Measurements from ENCODE around the gene COPS7A.

Gene COPS7A

GRCh38 chr12:6759741-6760140, 35.9 kb downstream of the COPS7A start:
- Histone ChIP-seq H3K9ac (ENCODE audit: low read length) (no peak overlapping the region), H3K9me3 (replicated peaks; ENCODE audit: insufficient read depth, low read length) (no peaks in the 10 kb centered on the region), H3K36me3 (replicated peaks; ENCODE audit: insufficient read depth, low read length) (no peaks in the 10 kb centered on the region), H3K79me2 (ENCODE audit: low read length) (no peaks in the 10 kb centered on the region), H4K20me1 (ENCODE audit: insufficient read depth, low read length) (no peaks in the 10 kb centered on the region), H3K4me3 (ENCODE audit: low read length) (no peak overlapping the region), H3K9me2 (replicated peaks; ENCODE audit: insufficient read depth, low read length) (no peaks in the 10 kb centered on the region), H3K27ac (ENCODE audit: low read length) (no peak overlapping the region), H3K4me1 (ENCODE audit: low read length) (peaks cover 18% of the 10 kb centered on the region), H3K27me3 (replicated peaks; ENCODE audit: insufficient read depth, low read length) (peaks cover 2% of the 10 kb centered on the region; the same call in 1 of the 2 replicates), H3F3A (ENCODE audit: insufficient read depth, low read length) (peaks cover 4% of the 10 kb centered on the region; the same call in 1 of the 2 replicates), H2AFZ (ENCODE audit: low read length) (no peak overlapping the region), H3K4me2 (ENCODE audit: low read depth, low read length) (no peak overlapping the region)
- TF ChIP-seq EZH2 (optimal IDR thresholded peaks at IDR 0.05; ENCODE audit: low read depth, low read length), result no peak
- TF ChIP-seq EZH2phosphoT487 (IDR thresholded peaks at IDR 0.05; ENCODE audit: low read length), result no peak
- TF ChIP-seq CTCF (IDR thresholded peaks at IDR 0.05; ENCODE audit: low read length), result no peak
- DNase-seq, result no peak

GRCh38 chr12:6763380-6763779, 39.5 kb downstream of the COPS7A start:
- Histone ChIP-seq H3K79me2 (ENCODE audit: low read length) (no peaks in the 10 kb centered on the region), H3F3A (ENCODE audit: insufficient read depth, low read length) (peaks cover 13% of the 10 kb centered on the region; the same call in 1 of the 2 replicates), H2AFZ (ENCODE audit: low read length) (no peak overlapping the region), H3K9me2 (replicated peaks; ENCODE audit: insufficient read depth, low read length) (no peaks in the 10 kb centered on the region), H3K9me3 (replicated peaks; ENCODE audit: insufficient read depth, low read length) (no peaks in the 10 kb centered on the region), H3K4me2 (ENCODE audit: low read depth, low read length) (peak overlapping the region; percentile 70; the same call in 1 of the 2 replicates), H3K4me1 (ENCODE audit: low read length) (peaks cover 22% of the 10 kb centered on the region), H3K27ac (ENCODE audit: low read length) (no peak overlapping the region), H3K9ac (ENCODE audit: low read length) (no peak overlapping the region), H4K20me1 (ENCODE audit: insufficient read depth, low read length) (no peaks in the 10 kb centered on the region), H3K27me3 (replicated peaks; ENCODE audit: insufficient read depth, low read length) (peaks cover 13% of the 10 kb centered on the region), H3K36me3 (replicated peaks; ENCODE audit: insufficient read depth, low read length) (no peaks in the 10 kb centered on the region), H3K4me3 (ENCODE audit: low read length) (no peak overlapping the region)
- TF ChIP-seq CTCF (IDR thresholded peaks at IDR 0.05; ENCODE audit: low read length) (no peak), EZH2phosphoT487 (IDR thresholded peaks at IDR 0.05; ENCODE audit: low read length) (no peak), EZH2 (optimal IDR thresholded peaks at IDR 0.05; ENCODE audit: low read depth, low read length) (no peak)
- DNase-seq, result no peak

GRCh38 chr12:6764011-6764828, 40.4 kb downstream of the COPS7A start:
- Histone ChIP-seq H3K27me3 (replicated peaks; ENCODE audit: insufficient read depth, low read length) (peaks cover 13% of the 10 kb centered on the region), H3F3A (ENCODE audit: insufficient read depth, low read length) (peaks cover 10% of the 10 kb centered on the region; the same call in 1 of the 2 replicates), H3K4me3 (ENCODE audit: low read length) (peak overlapping the region; percentile 37), H3K4me2 (ENCODE audit: low read depth, low read length) (peak overlapping the region; percentile 70), H4K20me1 (ENCODE audit: insufficient read depth, low read length) (no peaks in the 10 kb centered on the region), H3K27ac (ENCODE audit: low read length) (no peak overlapping the region), H3K9me3 (replicated peaks; ENCODE audit: insufficient read depth, low read length) (no peaks in the 10 kb centered on the region), H3K4me1 (ENCODE audit: low read length) (peaks cover 16% of the 10 kb centered on the region), H3K79me2 (ENCODE audit: low read length) (no peaks in the 10 kb centered on the region), H3K36me3 (replicated peaks; ENCODE audit: insufficient read depth, low read length) (no peaks in the 10 kb centered on the region), H3K9ac (ENCODE audit: low read length) (no peak overlapping the region), H3K9me2 (replicated peaks; ENCODE audit: insufficient read depth, low read length) (no peaks in the 10 kb centered on the region), H2AFZ (ENCODE audit: low read length) (peak overlapping the region; percentile 86)
- TF ChIP-seq EZH2 (optimal IDR thresholded peaks at IDR 0.05; ENCODE audit: low read depth, low read length) (no peak), EZH2phosphoT487 (IDR thresholded peaks at IDR 0.05; ENCODE audit: low read length) (no peak), CTCF (IDR thresholded peaks at IDR 0.05; ENCODE audit: low read length) (no peak)
- peak; percentile 91 for DNase-seq
